MCF 10A (cell line): Measurements from ENCODE around the gene SLC7A5. TPM values are rescaled to one million over a fixed set of nuclear protein-coding genes. Genes with fewer than 3 reads are reported as not detected.
"Not testable (repeated sequence)": the region's sequence is repeated elsewhere in the genome, so short reads cannot be mapped to it uniquely, and the experiment has no call there.

Experiments used
- BruUV-seq: library from RNA; stranded (reverse); fragments of 400-500 nt; replicated peaks from 2 replicates; lab custom pipeline; 2021; lab: Mats Ljungman, UMichigan
- CTCF ChIA-PET: fragments of 300-600 bp; sonication (Branson Sonifier 250); formaldehyde crosslinking; extraction: SDS; loops from one replicate; lab custom pipeline; 2021; ENCODE audit warnings: antibody characterized with exemption, inconsistent platforms; lab: Yijun Ruan, JAX
- POLR2A ChIA-PET: fragments of 300-600, 350-650 bp; sonication (Branson Sonifier 250); formaldehyde crosslinking; extraction: SDS; loops from one replicate; lab custom pipeline; 2020; ENCODE audit warnings: antibody characterized with exemption, inconsistent platforms; lab: Yijun Ruan, JAX
- DNase-seq: peaks from one replicate; pipeline ENCODE4 v3.0.0-alpha.2; 2018; ENCODE audit not compliant: unreplicated experiment
- H3K27ac Mint-ChIP-seq: one replicate; pipeline ENCODE4 v1.8.0; 2022; ENCODE audit warnings: mild to moderate bottlenecking, low read depth, mixed read lengths; ENCODE audit not compliant: unreplicated experiment
- H3K27me3 Mint-ChIP-seq: one replicate; pipeline ENCODE4 v1.8.0; 2022; ENCODE audit warnings: mixed read lengths; ENCODE audit not compliant: insufficient read depth, unreplicated experiment
- H3K36me3 Mint-ChIP-seq: one replicate; pipeline ENCODE4 v1.8.0; 2022; ENCODE audit warnings: mild to moderate bottlenecking, moderate library complexity, mixed read lengths; ENCODE audit not compliant: insufficient read depth, unreplicated experiment
- H3K4me1 Mint-ChIP-seq: one replicate; pipeline ENCODE4 v1.8.0; 2022; ENCODE audit warnings: mixed read lengths; ENCODE audit not compliant: insufficient read depth, unreplicated experiment
- H3K4me3 Mint-ChIP-seq: one replicate; pipeline ENCODE4 v1.8.0; 2022; ENCODE audit warnings: mild to moderate bottlenecking, moderate library complexity, mixed read lengths; ENCODE audit not compliant: unreplicated experiment
- H3K9me3 Mint-ChIP-seq: one replicate; pipeline ENCODE4 v1.8.0; 2022; ENCODE audit warnings: mixed read lengths; ENCODE audit not compliant: unreplicated experiment
- CTCF ChIP-seq: fragments of 200-600 bp; IDR thresholded peaks from one replicate; pipeline ENCODE4 v1.8.0; 2022; ENCODE audit warnings: antibody characterized with exemption, mild to moderate bottlenecking; ENCODE audit not compliant: unreplicated experiment
- intact Hi-C: fragments of 100-400 bp; cut with micrococcal nuclease; formaldehyde crosslinking; loops from 2 replicates; pipeline ENCODE4 v1.14.1; 2022
- total RNA-seq: library from RNA; stranded (reverse); gene quantifications from 2 replicates; pipeline ENCODE4 v1.2.3, GENCODE V29; 2022

SLC7A5 gene
- total RNA-seq, 1 experiment from 2014 or later: 1,007 TPM

GRCh38 chr16:87791295-87792204 is 77.8 kb downstream of the SLC7A5 start:
- intact Hi-C loops: no loop called here
- Mint-ChIP-seq H3K36me3 (no peaks in the 10 kb centered on the region), H3K27me3 (no peaks in the 10 kb centered on the region), H3K9me3 (no peaks in the 10 kb centered on the region), H3K27ac (peak overlapping the region; percentile 93), H3K4me1 (peaks cover 25% of the 10 kb centered on the region), H3K4me3 (no peak overlapping the region)
- BruUV-seq: no TSS peak
- CTCF ChIA-PET: interaction anchor here (0.6 to 8.1 kb wide), 9 partner anchors 11 to 80 kb away, joined by 3 to 75 read pairs (median 5); no protein-coding TSS in a partner anchor
- POLR2A ChIA-PET: interaction anchor here (0.7 to 10.2 kb wide), 13 partner anchors 11 to 408 kb away, joined by 3 to 349 read pairs (median 18); partner anchors contain the start of genes FBXO31 and SLC7A5
- no peak for TF ChIP-seq CTCF
- no peak for DNase-seq

DNA sequence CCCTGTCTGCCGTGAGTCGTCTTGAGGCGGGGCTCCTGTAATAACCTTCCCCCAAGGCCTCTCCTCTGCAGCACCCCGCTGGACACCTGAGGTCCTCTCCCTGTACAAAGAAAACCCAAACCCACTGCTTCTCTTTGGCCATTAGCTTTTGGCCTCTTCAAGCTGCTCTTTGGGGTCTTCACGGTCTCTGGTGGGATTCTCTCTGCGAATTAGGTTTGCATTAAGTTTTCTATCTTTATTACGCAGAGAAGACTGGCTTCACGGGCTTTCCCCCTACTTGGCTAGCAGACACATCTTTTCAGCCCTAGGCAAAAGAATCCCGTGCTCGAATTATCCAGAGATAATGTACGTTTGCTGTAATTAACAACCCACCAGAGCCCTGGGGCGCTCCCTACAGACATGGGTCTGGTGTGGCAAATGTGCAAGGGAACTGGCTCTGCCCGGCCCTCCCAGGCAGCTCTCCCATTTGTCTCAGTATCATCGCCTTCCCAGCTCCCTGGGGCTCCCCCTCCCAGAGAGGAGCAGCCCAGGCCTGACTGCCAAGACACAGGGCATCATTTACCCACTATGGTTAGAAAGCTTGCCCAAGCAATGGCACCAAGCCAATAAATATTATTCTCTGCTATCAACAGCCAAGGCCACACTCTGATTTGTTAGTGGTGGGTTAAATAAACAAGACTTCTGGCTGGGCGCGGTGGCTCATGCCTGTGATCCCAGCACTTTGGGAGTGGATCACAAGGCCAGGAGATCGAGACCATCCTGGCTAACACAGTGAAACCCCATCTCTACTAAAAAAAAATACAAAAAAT is 78.8 kb downstream of the SLC7A5 start:
- no peaks in the 10 kb centered on the region for H3K27me3 Mint-ChIP-seq
- no peaks in the 10 kb centered on the region for H3K36me3 Mint-ChIP-seq
- intact Hi-C loops: loop anchor here (1.0 kb wide), 1 partner anchor 16 kb away; no protein-coding TSS in a partner anchor
- peak overlapping the region; percentile 93 for H3K27ac Mint-ChIP-seq
- H3K4me1 Mint-ChIP-seq: peaks cover 25% of the 10 kb centered on the region
- peak; percentile 98 for DNase-seq
- no peak for TF ChIP-seq CTCF
- H3K4me3 Mint-ChIP-seq: peak overlapping the region; percentile 17
- BruUV-seq: TSS peak; percentile 81
- ChIA-PET POLR2A (interaction anchor here (0.7 to 10.2 kb wide), 23 partner anchors 10 to 407 kb away, joined by 3 to 349 read pairs (median 9); partner anchors contain the start of genes BANP, FBXO31, KLHDC4 and SLC7A5), CTCF (interaction anchor here (0.8 to 8.1 kb wide), 10 partner anchors 10 to 81 kb away, joined by 3 to 75 read pairs (median 6); no protein-coding TSS in a partner anchor)
- H3K9me3 Mint-ChIP-seq: no peaks in the 10 kb centered on the region

GRCh38 chr16:87789437-87790291 is 79.6 kb downstream of the SLC7A5 start:
- peak overlapping the region; percentile 93 for H3K27ac Mint-ChIP-seq
- CTCF ChIA-PET: interaction anchor here (1.1 to 8.1 kb wide), 6 partner anchors 10 to 82 kb away, joined by 4 to 75 read pairs (median 6); no protein-coding TSS in a partner anchor
- POLR2A ChIA-PET: interaction anchor here (0.5 to 10.2 kb wide), 25 partner anchors 9 to 1126 kb away, joined by 3 to 349 read pairs (median 9); partner anchors contain the start of genes BANP, FBXO31, KLHDC4 and SLC7A5
- H3K4me3 Mint-ChIP-seq: peak overlapping the region; percentile 17
- TF ChIP-seq CTCF: no peak
- peaks cover 25% of the 10 kb centered on the region for H3K4me1 Mint-ChIP-seq
- TSS peak; percentile 64 for BruUV-seq
- no peaks in the 10 kb centered on the region for H3K36me3 Mint-ChIP-seq
- peak; percentile 99 for DNase-seq
- no peaks in the 10 kb centered on the region for H3K27me3 Mint-ChIP-seq
- intact Hi-C loops: loop anchor here (1.0 kb wide), 1 partner anchor 17 kb away; no protein-coding TSS in a partner anchor
- H3K9me3 Mint-ChIP-seq: no peaks in the 10 kb centered on the region

DNA sequence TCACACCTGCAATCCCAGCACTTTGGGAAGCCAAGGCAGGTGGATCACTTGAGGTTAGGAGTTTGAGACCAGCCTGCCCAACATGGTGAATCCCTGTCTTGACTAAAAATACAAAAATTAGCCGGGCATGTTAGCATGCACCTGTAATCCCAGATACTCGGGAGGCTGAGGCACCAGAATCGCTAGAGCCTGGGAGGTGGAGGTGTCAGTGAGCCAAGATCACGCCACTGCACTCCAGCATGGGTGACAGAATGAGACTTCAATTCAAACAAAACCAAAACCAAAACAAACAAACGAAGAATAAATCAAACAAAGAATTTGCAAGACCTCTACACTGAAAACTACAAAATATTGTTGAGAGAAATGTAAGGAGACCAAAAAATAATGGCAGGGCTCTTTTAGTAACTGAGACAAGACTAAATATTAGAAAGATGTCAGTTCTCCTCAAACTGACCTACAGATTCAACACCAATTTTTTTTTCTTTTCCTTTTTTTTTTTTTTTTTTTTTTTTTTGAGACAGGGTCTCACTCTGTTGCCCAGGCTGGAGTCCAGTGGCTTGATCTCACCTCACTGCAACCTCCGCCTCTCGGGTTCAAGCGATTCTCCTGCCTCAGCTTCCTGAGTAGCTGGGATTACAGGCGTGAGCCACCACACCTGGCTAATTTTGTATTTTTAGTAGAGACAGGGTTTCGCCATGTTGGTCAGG is 80.4 kb downstream of the SLC7A5 start:
- CTCF ChIA-PET: interaction anchor here (6.4 to 8.1 kb wide), 3 partner anchors 9 to 82 kb away, joined by 36 to 75 read pairs (median 62); partner anchors contain the start of gene SLC7A5
- Mint-ChIP-seq H3K4me3 (peak overlapping the region; percentile 17), H3K27ac (peak overlapping the region; percentile 93), H3K4me1 (peaks cover 20% of the 10 kb centered on the region)
- intact Hi-C loops, H3K36me3 Mint-ChIP-seq, H3K9me3 Mint-ChIP-seq, H3K27me3 Mint-ChIP-seq, BruUV-seq, DNase-seq: not testable (repeated sequence)
- POLR2A ChIA-PET: interaction anchor here (1.0 to 10.2 kb wide), 16 partner anchors 9 to 1125 kb away, joined by 3 to 349 read pairs (median 12); partner anchors contain the start of gene SLC7A5

DNA sequence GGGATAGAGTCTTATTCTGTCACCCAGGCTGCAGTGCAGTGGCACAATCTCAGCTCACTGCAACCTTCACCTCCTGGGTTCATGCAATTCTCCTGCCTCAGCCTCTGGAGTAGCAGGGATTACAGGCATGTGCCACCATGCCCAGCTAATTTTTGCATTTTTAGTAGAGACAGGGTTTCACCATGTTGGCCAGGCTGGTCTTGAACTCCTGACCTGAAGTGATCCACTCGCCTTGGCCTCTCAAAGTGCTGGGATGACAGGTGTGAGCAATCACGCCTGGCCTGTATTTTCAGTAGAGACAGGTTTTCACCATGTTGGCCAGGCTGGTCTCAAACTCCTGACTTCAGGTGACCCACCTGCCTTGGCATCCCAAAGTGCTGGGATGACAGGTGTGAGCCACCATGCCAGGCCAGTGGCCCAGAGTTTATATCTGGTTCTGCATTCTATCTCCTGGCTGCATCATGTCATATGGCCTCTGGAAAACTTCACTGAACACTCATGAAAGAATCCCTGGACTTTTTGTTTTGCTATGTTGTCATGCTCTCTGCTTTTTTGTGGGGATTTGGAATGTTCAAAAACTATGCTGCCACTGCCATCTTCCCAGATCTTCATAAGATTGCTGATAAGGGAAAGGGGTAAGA is 81.7 kb downstream of the SLC7A5 start:
- H3K4me3 Mint-ChIP-seq, H3K9me3 Mint-ChIP-seq, H3K36me3 Mint-ChIP-seq, H3K27me3 Mint-ChIP-seq, BruUV-seq, DNase-seq, intact Hi-C loops: not testable (repeated sequence)
- ChIA-PET POLR2A (interaction anchor here (1.0 to 10.2 kb wide), 6 partner anchors 8 to 80 kb away, joined by 6 to 349 read pairs (median 31); partner anchors contain the start of gene SLC7A5), CTCF (interaction anchor here (6.4 to 8.1 kb wide), 2 partner anchors 7 to 83 kb away, joined by 36 to 62 read pairs; partner anchors contain the start of gene SLC7A5)
- Mint-ChIP-seq H3K27ac (peak overlapping the region; percentile 67), H3K4me1 (peaks cover 17% of the 10 kb centered on the region)
